CD4-positive, alpha-beta memory T cell (primary cell): ENCODE data around the gene KLC3. TPM values are rescaled to one million over a fixed set of nuclear protein-coding genes. Genes with fewer than 3 reads are reported as not detected.

Source experiments
- CTCF ChIA-PET: fragments of 350-600 bp; sonication (Branson Sonifier 250); formaldehyde crosslinking; loops from one replicate; lab custom pipeline; 2021; ENCODE audit warnings: inconsistent platforms; ENCODE audit not compliant: partially characterized antibody; lab: Charles Lee
- POLR2A ChIA-PET: fragments of 350-600 bp; sonication (Branson Sonifier 250); formaldehyde crosslinking; loops from one replicate; lab custom pipeline; 2021; ENCODE audit not compliant: partially characterized antibody; lab: Charles Lee
- DNase-seq, 5 donors: peaks; one replicate each; pipeline versions ENCODE4 v3.0.0 to v3.0.0-alpha.2; 2020 to 2022; ENCODE audit warnings: mixed read lengths in 1 of 5
- H3K27ac ChIP-seq: one replicate; pipeline ENCODE4 v1.7.0; 2013; ENCODE audit warnings: low read depth, low read length
- H3K27me3 ChIP-seq: 2 replicates; pipeline ENCODE4 v1.7.0; 2013; ENCODE audit warnings: mild to moderate bottlenecking, low read length, moderate library complexity; ENCODE audit not compliant: insufficient read depth
- H3K36me3 ChIP-seq: 2 replicates; pipeline ENCODE4 v1.7.0; 2013; ENCODE audit warnings: mild to moderate bottlenecking, low read length, moderate library complexity; ENCODE audit not compliant: insufficient read depth
- H3K4me1 ChIP-seq: 2 replicates; pipeline ENCODE4 v1.7.0; 2013; ENCODE audit warnings: mild to moderate bottlenecking, low read length, moderate library complexity; ENCODE audit not compliant: insufficient read depth
- H3K4me3 ChIP-seq, 2 donors: one replicate each; pipeline ENCODE4 v1.7.0; 2013; ENCODE audit warnings: low read length in 2 of 2, mild to moderate bottlenecking in 1 of 2
- H3K9me3 ChIP-seq, 2 donors: one replicate each; pipeline ENCODE4 v1.7.0; 2013; ENCODE audit warnings: low read length in 2 of 2, control low read depth in 1 of 2; ENCODE audit not compliant: control insufficient read depth in 1 of 2
- H3K27ac Mint-ChIP-seq, 7 donors: one replicate each; pipeline ENCODE4 v1.8.0; 2020 to 2021; ENCODE audit warnings: mixed read lengths in 7 of 7, mild to moderate bottlenecking in 6 of 7, inconsistent platforms in 3 of 7, moderate library complexity in 3 of 7
- H3K27me3 Mint-ChIP-seq, 2 donors: one replicate each; pipeline ENCODE4 v1.8.0; 2020 to 2021; ENCODE audit warnings: mixed read lengths in 2 of 2
- H3K36me3 Mint-ChIP-seq, 2 donors: one replicate each; pipeline ENCODE4 v1.8.0; 2020 to 2021; ENCODE audit warnings: mixed read lengths in 2 of 2, inconsistent platforms in 1 of 2, mild to moderate bottlenecking in 1 of 2
- H3K4me1 Mint-ChIP-seq, 4 donors: one replicate each; pipeline ENCODE4 v1.8.0; 2020 to 2021; ENCODE audit warnings: mixed read lengths in 4 of 4, mild to moderate bottlenecking in 1 of 4
- H3K4me3 Mint-ChIP-seq, 8 donors: one replicate each; pipeline ENCODE4 v1.8.0; 2020 to 2021; ENCODE audit warnings: mixed read lengths in 8 of 8, mild to moderate bottlenecking in 7 of 8, moderate library complexity in 6 of 8, inconsistent platforms in 3 of 8
- H3K9me3 Mint-ChIP-seq, 8 donors: one replicate each; pipeline ENCODE4 v1.8.0; 2020 to 2021; ENCODE audit warnings: mixed read lengths in 8 of 8, mild to moderate bottlenecking in 5 of 8, inconsistent platforms in 3 of 8, moderate library complexity in 1 of 8
- intact Hi-C: fragments of 100-400 bp; cut with micrococcal nuclease; formaldehyde crosslinking; loops from one replicate; pipeline ENCODE4 v1.15.1; 2023
- polyA plus RNA-seq, 2 donors: library from polyadenylated mRNA; unstranded; fragments of 300-500 nt; fragmentation: Illumina TruSeq; gene quantifications; one replicate each; pipeline ENCODE4 v1.2.3, GENCODE V29; 2021
- total RNA-seq, 2 experiments: library from RNA; stranded (reverse); gene quantifications; one replicate each; pipeline ENCODE4 v1.2.3, GENCODE V29; 2021

The KLC3 gene
- total and polyA plus RNA-seq, 4 experiments from 2014 or later = not detected

DNA sequence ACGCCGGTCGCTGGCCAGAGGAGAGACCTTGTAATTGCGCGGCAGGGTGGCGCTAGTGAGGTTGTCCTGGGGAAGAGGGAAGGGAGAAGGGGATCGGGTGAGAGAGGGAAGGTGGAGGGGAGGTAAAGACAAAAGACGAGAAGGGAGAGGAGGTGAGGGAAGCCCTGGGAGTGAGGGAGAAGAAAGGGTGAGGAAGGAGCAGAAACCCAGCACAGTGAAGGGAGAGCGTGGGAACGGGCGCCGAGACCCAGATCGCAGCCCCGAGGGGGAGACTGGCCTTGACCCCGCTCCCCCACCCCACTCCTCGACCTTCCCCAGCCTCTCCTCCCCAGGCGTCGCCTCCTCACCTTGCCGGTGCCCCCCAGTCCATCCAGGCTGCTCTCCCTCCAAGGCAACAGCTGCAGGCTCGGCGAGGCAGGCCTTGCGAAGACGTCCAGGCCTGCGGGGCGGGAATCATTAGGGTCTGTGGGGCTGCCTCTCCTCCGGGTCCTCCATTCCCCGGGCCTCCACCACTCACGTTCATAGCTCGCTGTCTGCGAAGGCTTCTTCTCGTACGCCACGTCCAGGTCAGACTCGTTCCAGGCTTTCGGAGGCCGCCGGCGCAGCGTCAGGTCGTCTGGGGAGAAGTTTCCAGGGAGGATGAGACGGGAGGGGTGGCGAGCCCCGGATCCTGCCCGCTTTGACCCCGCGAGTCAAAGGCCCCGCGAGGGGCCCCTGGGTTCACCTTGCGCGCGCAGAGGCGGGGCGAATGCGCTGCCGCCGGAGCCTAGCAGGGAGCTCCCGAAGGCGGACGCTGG, 55.5 kb downstream of the KLC3 start:
- DNase-seq = no peak
- Histone ChIP-seq H3K9me3 (no peaks in the 10 kb centered on the region), H3K36me3 (no peaks in the 10 kb centered on the region), H3K27me3 (no peaks in the 10 kb centered on the region), H3K4me3 (no peak overlapping the region), H3K27ac (no peak overlapping the region), H3K4me1 (peaks cover 10% of the 10 kb centered on the region)
- ChIA-PET CTCF (no interaction called here), POLR2A (no interaction called here)
- Mint-ChIP-seq H3K4me1 (peaks cover 3 to 16% (median 5%) of the 10 kb centered on the region in 4 donors), H3K27me3 (peaks cover 13 to 19% of the 10 kb centered on the region in 2 donors), H3K9me3 (no peaks in the 10 kb centered on the region), H3K27ac (no peak overlapping the region), H3K4me3 (no peak overlapping the region), H3K36me3 (no peaks in the 10 kb centered on the region)
- intact Hi-C loops = no loop called here

DNA sequence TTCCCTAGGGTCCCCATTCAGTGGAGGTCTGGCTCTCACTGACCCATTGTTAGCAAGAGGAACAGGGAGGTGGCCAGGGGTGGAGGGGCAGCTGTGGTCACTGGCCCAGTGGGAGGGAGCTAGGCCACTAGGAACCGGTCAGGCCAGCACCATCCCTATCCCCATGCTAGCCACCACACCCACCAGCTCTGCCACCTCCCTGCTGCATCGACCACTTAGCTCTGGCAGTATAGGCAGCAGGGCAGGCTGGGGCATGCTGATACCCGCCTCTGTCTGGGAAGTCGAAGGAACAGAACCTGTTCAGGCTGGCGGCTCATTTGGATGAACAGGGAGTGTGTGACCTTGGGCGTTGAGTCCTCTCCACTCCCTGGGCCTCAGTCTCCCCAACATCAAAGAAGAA, 59.6 kb downstream of the KLC3 start:
- ChIA-PET CTCF (interaction anchor here (0.6 to 1.1 kb wide), 4 partner anchors 14 to 96 kb away, joined by 3 to 6 read pairs (median 4); no protein-coding TSS in a partner anchor), POLR2A (no interaction called here)
- Mint-ChIP-seq H3K27ac (no peak overlapping the region), H3K27me3 (peaks cover 24 to 36% of the 10 kb centered on the region in 2 donors), H3K36me3 (no peaks in the 10 kb centered on the region), H3K9me3 (no peaks in the 10 kb centered on the region), H3K4me1 (peaks cover 7 to 26% (median 16%) of the 10 kb centered on the region in 4 donors), H3K4me3 (peak overlapping the region in 1 of 8 donors; percentile 15)
- no peak overlapping the region for H3K4me3 ChIP-seq
- intact Hi-C loops = no loop called here
- H3K4me1 ChIP-seq = peaks cover 26% of the 10 kb centered on the region
- no peak for DNase-seq
- H3K9me3 ChIP-seq = no peaks in the 10 kb centered on the region
- no peaks in the 10 kb centered on the region for H3K36me3 ChIP-seq
- H3K27ac ChIP-seq = no peak overlapping the region
- H3K27me3 ChIP-seq = peaks cover 16% of the 10 kb centered on the region

Other genes starting within 250 kb of the KLC3 start
- 10 to 100 TPM; 25.2 to 26.2 TPM for gene PPP1R37, start 247.6 kb upstream of the KLC3 start, total RNA-seq
- 1 to 10 TPM in 1 of 2 donors, under 1 TPM in 1; 0.31 to 1.4 TPM for gene PPP1R37, start 247.6 kb upstream of the KLC3 start, polyA plus RNA-seq
- 1 to 10 TPM in 1 of 2 experiments, under 1 TPM in 1; 0.80 to 1.2 TPM for gene NKPD1, start 179.8 kb upstream of the KLC3 start, total RNA-seq
- gene NKPD1, start 179.8 kb upstream of the KLC3 start, polyA plus RNA-seq = under 1 TPM in 1 of 2 donors, not detected in 1; 0.61 TPM
- 10 to 100 TPM; 49.1 to 51.9 TPM for gene TRAPPC6A, start 162.5 kb upstream of the KLC3 start, total RNA-seq
- gene TRAPPC6A, start 162.5 kb upstream of the KLC3 start, polyA plus RNA-seq = 100 to 1,000 TPM; 160 to 246 TPM
- 10 to 100 TPM; 26.5 to 29.9 TPM for gene BLOC1S3, start 162.0 kb upstream of the KLC3 start, total RNA-seq
- 10 to 100 TPM in 1 of 2 donors, 1 to 10 TPM in 1; 5.3 to 15.4 TPM for gene BLOC1S3, start 162.0 kb upstream of the KLC3 start, polyA plus RNA-seq
- gene EXOC3L2, start 95.3 kb upstream of the KLC3 start, total RNA-seq = not detected
- not detected for gene EXOC3L2, start 95.3 kb upstream of the KLC3 start, polyA plus RNA-seq
- 10 to 100 TPM; 24.3 to 25.2 TPM for gene MARK4, start 89.5 kb upstream of the KLC3 start, total RNA-seq
- gene MARK4, start 89.5 kb upstream of the KLC3 start, polyA plus RNA-seq = 1 to 10 TPM in 1 of 2 donors, under 1 TPM in 1; 0.11 to 1.7 TPM
- not detected for gene CKM, start 17.9 kb upstream of the KLC3 start, total RNA-seq
- gene CKM, start 17.9 kb upstream of the KLC3 start, polyA plus RNA-seq = not detected
- 10 to 100 TPM; 17.9 to 19.3 TPM for gene ERCC2, start 29.8 kb downstream of the KLC3 start, total RNA-seq
- gene ERCC2, start 29.8 kb downstream of the KLC3 start, polyA plus RNA-seq = 1 to 10 TPM; 5.1 to 9.2 TPM
- 10 to 100 TPM; 10.3 to 13.0 TPM for gene PPP1R13L, start 64.3 kb downstream of the KLC3 start, total RNA-seq
- under 1 TPM; 0.66 to 0.76 TPM for gene PPP1R13L, start 64.3 kb downstream of the KLC3 start, polyA plus RNA-seq
- 1 to 10 TPM; 2.0 to 2.9 TPM for gene POLR1G, start 65.9 kb downstream of the KLC3 start, total RNA-seq
- gene POLR1G, start 65.9 kb downstream of the KLC3 start, polyA plus RNA-seq = 1 to 10 TPM; 1.2 to 8.4 TPM
- gene ERCC1, start 83.2 kb downstream of the KLC3 start, total RNA-seq = 10 to 100 TPM; 46.6 to 46.9 TPM
- gene ERCC1, start 83.2 kb downstream of the KLC3 start, polyA plus RNA-seq = 10 to 100 TPM; 36.2 to 38.3 TPM
- gene FOSB, start 127.2 kb downstream of the KLC3 start, total RNA-seq = 1 to 10 TPM; 4.2 to 4.7 TPM
- 10 to 100 TPM; 12.5 to 17.1 TPM for gene FOSB, start 127.2 kb downstream of the KLC3 start, polyA plus RNA-seq
- gene RTN2, start 156.3 kb downstream of the KLC3 start, total RNA-seq = 1 to 10 TPM in 1 of 2 experiments, under 1 TPM in 1; 0.14 to 1.1 TPM
- gene RTN2, start 156.3 kb downstream of the KLC3 start, polyA plus RNA-seq = under 1 TPM in 1 of 2 donors, not detected in 1; 0.48 TPM
- gene PPM1N, start 157.7 kb downstream of the KLC3 start, total RNA-seq = 1 to 10 TPM; 5.8 to 7.9 TPM
- 1 to 10 TPM; 3.7 to 4.0 TPM for gene PPM1N, start 157.7 kb downstream of the KLC3 start, polyA plus RNA-seq
- 10 to 100 TPM; 89.8 to 92.8 TPM for gene VASP, start 166.7 kb downstream of the KLC3 start, total RNA-seq
- gene VASP, start 166.7 kb downstream of the KLC3 start, polyA plus RNA-seq = 10 to 100 TPM; 49.1 to 53.4 TPM
- 10 to 100 TPM in 1 of 2 experiments, 1 to 10 TPM in 1; 9.9 to 10.8 TPM for gene OPA3, start 244.1 kb downstream of the KLC3 start, total RNA-seq
- gene OPA3, start 244.1 kb downstream of the KLC3 start, polyA plus RNA-seq = 10 to 100 TPM in 1 of 2 donors, 1 to 10 TPM in 1; 4.4 to 12.9 TPM